Pulmonary artery endothelial cell (primary cell): ENCODE results near the gene ALDH3B1. TPM values are rescaled to one million over a fixed set of nuclear protein-coding genes. Genes with fewer than 3 reads are reported as not detected.

ENCODE experiments used
- DNase-seq: peaks from one replicate; pipeline ENCODE4 v3.0.0-alpha.2; 2011; ENCODE audit warnings: low read depth, low spot score
- total RNA-seq: library from RNA; depleted of rRNA; stranded (reverse); fragments of >200 nt; gene quantifications from 2 replicates; pipeline ENCODE4 v1.2.3, GENCODE V29; 2014

Gene ALDH3B1
- total RNA-seq, 1 donor from 2014 or later = 1.3 TPM

DNA sequence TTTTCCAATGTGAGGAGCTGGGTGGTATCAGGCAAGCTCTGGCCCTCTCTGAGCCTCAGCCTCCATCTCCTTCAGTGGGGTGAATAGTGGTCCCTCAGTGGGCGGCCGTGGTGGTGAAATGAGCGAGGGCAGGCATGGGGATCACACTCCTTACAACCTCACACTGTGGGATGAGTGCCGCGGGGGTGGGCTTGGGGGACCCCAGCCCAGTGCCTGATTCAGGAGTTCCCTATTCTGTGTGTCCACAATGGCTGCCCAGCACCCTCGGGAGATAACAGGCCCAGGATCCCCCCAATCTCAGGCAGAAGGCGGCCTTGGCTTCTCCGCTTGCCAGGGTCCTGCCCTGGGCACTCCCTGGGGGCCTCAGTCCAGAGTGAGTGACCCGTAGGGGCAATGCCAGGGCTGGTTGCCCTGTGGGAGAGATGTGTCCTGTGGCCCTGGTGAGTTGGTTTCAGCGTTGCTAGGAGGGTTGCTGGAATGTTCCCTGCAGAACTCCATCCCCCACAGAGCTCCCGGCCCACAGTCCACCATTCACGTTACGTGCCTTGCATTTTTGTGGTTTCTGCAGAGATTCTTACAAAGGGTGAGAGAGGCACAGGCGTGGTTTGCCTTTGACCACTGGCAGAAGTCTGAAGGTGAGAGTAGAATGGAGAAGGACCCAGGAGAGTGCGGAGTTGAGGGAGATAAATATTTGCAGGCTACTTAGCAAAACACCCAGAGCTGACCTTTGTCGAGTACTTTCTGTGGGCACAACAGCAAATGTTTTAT lies 2.9 kb downstream of the ALDH3B1 start:
- DNase-seq = no peak

DNA sequence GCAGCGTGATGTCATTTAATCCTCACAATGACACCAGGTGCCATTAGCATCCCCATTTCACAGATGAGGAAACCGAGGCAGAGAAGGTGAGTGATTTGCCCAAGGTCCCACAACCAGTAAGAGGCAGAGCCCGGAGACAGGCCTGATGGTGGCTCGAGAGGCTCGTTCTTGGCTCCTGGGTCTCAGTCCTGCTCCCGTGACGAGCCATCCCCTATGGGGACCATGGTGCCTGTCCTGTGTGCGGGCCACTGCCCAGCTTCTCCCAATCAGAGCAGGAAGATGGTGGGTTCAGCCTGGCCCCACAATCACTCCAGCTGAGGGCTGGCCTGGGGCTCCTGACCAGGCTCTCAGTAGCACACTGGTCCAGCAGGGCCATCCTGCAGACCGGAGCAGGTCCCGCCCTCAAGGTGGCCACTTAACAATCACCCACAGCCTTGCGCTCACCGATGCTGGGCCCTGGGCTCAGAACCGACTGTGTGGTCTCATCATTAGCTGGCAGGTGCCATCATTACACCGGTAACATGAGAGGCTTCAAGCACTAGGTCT lies 3.6 kb downstream of the ALDH3B1 start:
- DNase-seq = no peak

DNA sequence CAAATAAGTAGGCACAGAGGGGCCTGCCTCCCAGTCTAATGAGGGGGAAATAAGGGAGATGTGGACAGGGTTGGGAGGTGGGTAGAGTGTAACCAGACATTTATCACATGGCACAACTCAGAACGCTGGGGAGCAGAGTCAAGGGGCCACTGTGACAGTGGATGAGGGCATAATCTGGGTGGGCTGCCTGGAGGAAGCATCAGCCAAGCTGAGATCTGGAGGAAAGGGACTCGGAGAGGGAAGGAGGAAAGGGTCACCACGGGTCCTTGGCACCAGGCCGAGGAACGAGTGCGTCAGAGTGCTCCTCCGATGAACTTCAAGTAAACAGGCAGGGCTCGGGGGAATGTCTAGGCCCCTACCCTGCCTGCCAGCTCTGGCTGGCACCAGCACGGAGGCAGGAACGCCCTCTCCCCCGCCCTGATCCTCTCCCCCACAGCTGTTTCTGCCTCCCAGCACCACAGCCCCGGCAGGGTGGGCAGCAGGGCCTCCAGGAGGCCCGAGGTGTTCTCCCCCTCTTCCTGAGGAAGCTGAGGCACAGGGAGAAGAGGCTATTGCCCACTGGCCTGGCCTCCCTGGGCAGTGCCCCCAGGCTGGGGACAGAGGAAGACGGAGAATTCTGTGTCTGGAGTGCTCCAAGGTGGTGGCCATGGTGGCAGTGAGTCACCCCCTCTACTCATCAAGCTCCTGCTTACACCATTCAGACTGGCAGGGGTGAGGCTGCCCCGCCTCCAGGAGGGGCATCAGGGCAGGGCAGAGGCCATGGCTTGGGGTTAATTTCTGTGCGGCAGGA lies 4.2 kb downstream of the ALDH3B1 start:
- DNase-seq = no peak

DNA sequence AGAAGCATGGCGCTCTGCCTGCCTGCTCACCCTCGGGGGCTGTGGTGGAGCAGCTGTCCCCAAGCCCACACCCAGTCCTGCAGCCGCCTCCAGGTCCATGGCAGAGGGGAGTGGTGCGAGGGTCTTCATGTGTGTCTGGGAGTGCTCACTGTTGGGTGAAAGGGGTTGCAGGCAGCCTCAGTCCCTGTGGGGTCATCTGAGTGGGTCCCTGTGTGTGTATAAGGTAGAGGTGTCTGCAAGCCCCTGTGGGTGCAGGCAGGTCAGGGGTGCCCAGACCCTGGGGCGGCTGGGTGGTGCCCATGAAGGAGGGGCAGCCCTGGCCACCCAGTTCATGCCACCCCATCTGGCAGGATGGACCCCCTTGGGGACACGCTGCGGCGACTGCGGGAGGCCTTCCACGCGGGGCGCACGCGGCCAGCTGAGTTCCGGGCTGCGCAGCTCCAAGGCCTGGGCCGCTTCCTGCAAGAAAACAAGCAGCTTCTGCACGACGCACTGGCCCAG lies 4.9 kb downstream of the ALDH3B1 start:
- no peak for DNase-seq

DNA sequence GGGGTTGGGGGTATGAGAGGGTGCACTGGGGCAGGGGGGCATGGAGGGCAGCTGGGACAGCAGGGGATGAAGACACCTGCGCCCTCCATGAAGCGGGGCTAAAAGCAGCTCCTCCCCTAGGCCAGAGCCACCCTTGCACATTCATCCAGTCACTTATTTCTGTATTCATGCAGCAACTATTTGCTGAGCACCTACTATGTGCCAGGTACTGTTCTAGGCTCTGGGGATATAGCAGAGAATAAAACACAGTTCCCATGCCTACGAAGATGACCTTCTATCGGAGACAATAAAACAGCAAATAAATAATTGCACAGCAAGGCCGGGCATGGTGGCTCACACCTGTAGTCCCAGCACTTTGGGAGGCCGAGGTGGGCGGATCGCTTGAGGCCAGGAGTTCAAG lies 5.3 kb downstream of the ALDH3B1 start:
- no peak for DNase-seq

DNA sequence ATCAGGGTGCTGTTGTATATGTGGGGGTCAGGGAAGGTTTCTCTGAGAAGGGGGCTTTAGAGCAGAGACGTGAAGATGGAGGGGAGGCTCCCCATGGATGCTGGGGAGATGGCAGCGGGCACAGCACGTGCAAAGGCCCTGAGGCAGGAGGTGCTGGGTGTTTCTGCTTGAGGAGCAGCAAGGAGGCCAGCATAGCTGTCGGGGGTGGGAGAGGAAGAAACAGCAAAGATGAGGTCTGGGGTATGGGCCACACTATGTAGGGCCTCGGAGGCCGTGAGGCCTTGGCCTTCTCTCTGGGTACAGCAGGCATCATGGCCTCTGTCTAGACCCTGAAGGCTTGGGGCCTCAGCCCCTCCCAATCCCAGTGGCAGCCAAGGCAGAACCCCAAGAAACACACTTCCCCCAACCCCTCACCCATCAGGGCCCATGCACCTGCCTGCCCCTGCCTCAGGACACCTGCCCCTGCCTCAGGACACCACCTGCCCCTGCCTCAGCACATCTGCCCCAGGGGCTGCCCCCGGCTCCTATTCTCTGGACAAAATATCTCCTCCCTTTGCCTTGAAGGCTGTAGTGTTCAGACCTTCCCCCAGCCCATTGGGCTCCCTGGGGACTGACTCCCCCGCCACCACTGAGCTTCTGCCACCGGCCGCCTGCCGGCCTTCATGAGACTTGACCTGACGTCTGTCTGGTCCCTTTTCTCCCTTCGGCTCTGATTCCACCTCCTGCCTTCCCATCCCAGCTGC lies 6.2 kb downstream of the ALDH3B1 start:
- no peak for DNase-seq

DNA sequence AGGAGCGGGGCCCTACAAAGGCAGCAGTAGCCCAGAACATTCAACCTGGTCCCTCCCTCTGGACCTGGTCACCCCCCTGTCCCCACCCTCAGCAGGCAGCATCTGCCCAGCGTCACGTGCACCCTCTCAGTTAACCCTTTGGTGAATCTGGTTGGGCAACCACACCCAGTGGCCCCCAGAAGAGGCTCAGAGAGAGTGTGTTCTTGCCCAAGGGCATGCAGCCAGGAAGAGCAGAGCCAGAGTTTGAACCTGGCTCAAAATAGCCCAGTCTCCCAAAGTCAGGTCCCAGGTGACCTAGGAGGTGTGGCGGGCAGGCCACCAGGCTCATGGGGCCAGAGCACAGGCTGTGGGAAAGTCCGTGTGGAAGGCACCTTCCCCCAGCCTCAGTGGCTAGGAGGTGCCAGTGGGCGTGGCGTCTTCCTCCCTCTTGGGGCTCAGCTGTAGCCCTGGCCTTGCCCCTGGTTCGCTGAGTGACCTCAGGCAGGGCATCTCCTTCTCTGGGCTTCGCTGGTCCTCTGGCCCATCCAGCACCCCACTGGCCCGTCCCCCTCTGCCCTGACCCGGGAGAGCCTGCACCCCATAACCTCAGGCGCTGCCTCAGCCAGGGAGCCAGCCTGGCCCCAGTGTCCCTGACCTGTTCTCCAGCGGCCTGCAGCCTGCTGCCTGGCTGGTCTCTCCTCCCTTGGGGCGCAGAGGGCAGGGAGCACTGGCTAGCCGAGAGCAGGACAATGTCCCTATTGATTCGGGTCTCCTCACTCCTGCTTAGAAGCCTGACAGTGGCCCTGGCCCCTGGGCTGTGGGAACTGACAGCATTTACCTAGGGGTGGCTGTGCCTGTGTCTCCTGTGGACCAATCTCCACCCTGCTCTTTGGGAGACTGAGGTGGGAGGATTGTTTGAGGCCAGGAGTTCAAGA lies 7.0 kb downstream of the ALDH3B1 start:
- DNase-seq = no peak

DNA sequence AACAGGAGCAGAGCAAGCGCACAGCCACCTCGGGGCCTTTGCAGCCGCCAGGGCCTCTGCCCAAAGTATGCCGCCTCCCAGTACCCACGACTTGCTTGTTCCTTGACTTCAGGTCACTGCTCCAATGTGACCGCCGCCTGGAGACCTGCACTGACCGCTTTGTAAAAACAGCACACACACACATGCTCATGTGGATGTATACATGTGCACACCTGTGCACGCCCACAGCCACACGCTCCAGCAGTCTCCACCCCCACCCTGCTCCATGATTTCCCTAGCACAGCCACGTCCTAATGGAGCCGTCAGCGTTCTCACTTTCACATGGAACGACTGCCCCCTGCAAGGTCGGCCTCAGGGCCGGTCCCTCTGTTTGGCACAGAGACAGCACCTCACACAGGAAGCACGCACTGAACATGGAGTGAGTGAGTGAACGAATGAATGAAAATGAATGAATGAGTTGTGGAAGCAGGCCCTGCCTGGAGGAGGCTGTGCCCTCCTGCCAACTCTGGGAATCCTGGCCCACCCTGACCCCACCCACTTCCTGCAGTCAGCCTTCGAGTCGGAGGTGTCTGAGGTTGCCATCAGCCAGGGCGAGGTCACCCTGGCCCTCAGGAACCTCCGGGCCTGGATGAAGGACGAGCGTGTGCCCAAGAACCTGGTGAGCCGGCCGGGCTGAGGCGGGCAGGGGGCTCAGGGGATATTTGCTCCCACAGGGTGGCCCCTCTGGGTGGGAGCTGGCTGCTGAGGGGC lies 8.0 kb downstream of the ALDH3B1 start:
- DNase-seq = no peak

DNA sequence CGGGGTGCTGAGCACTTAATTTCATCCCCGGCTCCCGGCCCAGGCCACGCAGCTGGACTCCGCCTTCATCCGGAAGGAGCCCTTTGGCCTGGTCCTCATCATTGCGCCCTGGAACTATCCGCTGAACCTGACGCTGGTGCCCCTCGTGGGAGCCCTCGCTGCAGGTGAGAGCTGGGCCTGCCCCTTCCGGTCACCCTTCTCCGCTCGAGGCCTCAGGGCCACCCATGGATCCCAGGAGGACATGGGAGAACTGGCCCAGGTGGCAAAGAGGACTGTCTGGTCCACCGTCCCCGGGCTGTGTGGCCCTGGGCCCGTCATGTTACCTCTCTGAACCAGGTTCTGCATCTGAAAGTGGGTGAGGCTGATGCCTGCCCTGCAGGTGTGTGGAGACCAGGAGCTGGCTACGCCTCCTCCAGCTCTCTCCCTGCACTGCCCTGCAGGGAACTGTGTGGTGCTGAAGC lies 8.6 kb downstream of the ALDH3B1 start:
- no peak for DNase-seq

DNA sequence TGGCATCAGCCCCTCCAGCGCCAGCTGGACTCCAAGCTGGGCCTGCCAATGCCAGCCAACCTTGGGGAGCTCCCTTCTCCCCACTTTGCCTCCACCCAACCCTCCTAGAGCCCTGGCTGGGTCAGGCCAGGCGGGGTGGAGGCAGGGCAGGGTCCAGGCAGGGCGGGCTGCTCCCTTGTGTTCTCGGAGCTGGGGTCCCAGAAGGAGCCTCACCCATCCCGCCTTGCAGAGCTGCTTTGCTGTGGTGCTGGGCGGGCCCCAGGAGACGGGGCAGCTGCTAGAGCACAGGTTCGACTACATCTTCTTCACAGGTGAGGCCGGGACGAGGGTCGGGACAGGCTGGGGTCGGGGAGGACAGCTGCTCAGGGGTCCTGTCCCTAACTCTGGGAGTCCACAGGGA lies 9.4 kb downstream of the ALDH3B1 start:
- no peak for DNase-seq

DNA sequence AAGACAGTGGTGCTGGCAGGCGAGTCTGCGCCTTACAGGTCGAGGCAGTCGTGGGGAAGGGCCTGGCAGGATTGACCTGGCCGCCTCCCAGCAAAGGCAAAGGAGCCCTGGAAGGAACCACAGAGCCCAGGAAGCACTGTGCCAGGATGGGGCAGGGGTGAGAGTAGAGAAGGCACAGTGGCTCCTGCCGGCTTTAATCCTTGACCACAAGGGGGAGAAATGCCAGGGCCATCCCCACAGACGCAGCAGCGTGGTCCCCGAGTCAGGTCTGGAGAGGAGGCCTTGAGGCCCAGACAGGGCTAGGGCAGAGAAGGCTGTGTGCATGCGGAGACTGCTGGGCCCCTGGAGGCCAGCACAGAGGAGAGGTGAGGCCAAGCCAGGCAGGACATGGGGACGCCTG lies 10.4 kb downstream of the ALDH3B1 start:
- no peak for DNase-seq

DNA sequence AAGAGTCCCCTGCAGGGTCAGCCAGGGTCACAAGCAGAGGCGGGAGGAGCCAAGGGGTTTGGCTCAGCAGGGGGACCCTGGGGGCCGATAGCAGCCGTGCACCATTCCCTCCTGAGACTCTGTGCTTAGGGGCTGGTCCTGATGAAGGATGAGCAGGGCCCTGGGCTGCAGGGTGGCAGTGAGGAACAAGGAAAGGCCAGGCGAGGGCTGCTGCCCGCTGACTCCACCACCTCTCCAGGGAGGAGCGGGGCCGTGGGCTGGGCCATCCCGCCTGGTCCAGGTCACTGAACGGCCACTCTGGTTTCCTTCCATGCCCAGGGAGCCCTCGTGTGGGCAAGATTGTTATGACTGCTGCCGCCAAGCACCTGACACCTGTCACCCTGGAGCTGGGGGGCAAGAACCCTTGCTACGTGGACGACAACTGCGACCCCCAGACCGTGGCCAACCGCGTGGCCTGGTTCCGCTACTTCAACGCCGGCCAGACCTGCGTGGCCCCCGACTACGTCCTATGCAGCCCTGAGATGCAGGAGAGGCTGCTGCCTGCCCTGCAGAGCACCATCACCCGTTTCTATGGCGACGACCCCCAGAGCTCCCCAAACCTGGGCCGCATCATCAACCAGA lies 11.2 kb downstream of the ALDH3B1 start:
- DNase-seq = no peak

DNA sequence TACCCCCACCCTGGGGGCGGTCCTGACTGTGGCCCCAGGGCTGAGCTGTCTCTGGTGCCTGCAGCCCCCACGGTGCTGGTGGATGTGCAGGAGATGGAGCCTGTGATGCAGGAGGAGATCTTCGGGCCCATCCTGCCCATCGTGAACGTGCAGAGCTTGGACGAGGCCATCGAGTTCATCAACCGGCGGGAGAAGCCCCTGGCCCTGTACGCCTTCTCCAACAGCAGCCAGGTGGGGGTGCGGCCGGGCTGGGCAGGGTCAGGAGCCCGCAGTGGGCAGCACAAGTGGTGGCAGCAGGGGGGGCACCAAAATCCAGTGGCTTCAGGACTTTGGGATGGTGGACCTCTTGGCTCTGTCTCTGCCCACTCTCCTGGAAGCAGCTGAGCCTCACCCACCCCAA lies 12.4 kb downstream of the ALDH3B1 start:
- DNase-seq = no peak

DNA sequence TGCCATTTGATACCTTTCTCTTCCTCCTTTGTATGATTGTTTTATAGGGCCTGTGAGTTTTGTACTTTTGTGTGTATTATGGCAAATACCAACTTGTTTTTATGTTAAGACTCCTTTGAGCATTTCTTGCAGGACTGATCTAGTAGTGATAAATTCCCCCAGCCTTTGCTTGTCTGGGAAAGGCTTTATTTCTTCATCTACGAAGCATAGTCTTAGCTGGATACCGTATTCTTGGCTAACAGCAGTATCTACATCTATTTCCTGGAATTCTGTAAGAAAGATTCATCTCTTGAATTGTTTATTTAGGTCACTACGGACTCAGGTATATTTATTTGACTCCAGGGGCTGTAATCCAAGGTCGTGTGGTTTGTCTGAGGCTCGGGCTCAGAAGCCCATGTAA lies 14.4 kb downstream of the ALDH3B1 start:
- DNase-seq = no peak

DNA sequence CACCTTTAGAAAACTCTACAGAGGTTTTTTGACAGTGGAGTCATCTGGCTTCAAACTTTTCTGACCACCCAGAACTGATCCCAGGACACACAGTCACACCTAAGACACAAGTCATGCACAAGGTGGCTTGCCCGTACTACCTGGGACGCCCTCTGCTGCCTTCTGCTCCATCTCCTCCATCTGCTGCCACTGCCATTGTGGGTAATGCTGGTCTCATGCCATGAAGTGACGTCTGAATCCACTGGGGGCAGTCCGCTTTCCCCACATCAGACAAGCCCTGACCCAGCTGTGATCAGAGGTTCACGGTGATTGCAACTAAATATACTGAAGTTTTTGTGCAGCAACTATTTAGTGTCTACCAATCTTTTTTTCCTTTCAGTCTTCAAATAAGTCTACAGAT lies 14.9 kb downstream of the ALDH3B1 start:
- DNase-seq = no peak

DNA sequence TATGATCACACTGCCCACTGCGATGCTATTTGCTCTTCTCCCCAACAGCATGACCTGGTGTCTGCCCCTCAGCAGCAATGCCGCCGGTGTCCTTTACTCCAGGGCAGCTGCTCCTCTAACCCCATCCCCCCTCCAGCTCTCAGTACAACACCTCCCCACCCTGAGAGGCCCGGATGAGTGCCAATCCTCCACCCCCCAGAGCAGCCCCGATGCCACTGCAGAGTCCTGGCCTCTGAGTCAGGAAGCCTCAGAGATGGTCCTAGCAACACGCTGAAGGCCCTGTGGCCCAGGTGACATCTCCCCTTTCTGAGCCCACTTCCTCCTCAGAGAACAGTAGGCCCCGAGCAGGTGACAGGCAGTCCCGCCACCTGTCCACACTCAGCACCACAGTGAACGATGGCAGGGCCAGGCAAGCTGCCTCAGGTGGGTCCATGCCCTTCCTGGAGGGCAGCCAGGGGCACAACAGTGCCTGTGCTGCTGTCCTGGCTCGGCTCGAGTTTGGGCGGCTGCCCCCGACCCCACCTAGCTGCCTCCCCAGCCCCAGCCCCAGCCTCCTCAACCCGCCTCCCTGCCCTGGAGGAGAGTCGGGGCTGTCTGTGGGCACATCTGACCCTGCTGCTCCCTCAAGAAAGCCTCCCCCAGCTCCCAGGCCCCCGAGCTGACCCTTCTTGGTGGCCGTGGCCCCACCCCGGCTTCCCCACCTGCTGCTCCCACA lies 16.4 kb downstream of the ALDH3B1 start:
- no peak for DNase-seq

DNA sequence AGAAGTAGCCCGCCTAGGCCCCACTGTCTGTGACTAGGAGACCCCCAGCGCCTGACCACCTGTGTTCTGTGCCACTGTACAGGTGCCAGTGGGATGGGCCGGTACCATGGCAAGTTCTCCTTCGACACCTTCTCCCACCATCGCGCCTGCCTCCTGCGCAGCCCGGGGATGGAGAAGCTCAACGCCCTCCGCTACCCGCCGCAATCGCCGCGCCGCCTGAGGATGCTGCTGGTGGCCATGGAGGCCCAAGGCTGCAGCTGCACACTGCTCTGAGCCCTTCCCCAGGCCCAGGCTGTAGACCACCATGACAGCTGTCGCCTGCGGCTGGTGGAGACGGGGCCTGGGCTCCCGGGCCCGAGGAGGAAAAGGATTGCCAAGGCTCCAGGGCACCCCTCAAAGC lies 17.5 kb downstream of the ALDH3B1 start:
- DNase-seq = no peak

DNA sequence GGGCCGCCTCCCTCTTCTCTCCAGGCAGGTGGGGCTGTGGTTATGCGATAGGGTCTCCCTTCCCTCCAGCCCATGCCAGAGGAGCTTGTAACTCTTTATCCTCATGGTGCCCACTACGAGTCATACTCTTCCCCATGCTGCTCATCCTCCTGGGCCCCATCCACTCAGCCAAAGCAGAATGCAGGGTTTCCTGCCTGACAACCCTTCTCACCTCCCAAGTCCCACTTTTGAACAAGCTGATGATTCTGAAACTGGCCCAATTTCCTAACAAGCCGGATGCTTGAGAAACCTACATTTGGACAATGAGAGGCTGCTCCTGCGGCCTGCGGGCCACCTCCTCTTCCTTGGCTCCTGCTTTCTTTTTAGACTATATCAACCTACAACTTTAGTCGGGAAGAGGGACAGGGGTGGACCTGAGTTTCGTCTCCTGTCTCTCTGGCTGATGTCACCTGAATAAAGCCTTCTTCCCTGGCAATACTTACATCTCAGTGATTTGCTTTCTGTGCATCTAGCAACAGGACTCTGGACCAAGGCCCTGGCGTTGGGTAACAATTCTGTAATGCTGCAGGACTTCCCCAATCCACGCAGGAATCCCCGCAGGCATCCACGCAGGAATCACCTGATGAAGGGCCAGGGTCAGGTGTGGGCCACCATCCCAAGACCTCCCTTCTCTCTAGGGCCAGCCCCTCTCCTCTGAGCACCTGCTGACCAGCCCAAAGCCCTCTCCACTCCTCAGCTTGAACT lies 18.8 kb downstream of the ALDH3B1 start:
- DNase-seq = no peak
